Measurements from ENCODE around the gene DDB1. TPM values are rescaled to one million over a fixed set of nuclear protein-coding genes. Genes with fewer than 3 reads are reported as not detected.

DDB1 gene
- total RNA-seq, 2 donors from 2014 or later, result 118 to 133 TPM

DNA sequence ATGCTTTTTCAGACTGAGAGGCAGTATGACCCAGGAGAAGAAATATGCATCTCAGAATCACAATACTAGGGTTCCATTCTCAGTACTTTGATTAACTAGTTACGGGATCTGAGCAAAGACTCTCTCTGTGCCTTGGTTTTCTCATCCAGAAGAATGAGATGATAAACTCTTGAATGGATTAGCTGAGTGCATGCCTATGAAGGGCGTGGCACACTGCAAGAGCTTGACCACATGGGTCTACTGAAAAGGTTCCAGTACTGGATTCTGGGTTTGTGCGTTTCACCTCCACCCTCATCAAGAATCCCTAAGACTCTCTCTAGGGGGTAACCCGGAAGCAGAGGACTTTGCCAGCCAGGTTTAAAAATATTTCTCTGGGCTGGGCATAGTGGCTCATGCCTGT is 66.3 kb downstream of the DDB1 start:
- no peak overlapping the region for H3K4me3 ChIP-seq
- no peak for TF ChIP-seq CTCF (IDR thresholded peaks at IDR 0.05)
- H3K4me1 ChIP-seq, result no peaks in the 10 kb centered on the region

DNA sequence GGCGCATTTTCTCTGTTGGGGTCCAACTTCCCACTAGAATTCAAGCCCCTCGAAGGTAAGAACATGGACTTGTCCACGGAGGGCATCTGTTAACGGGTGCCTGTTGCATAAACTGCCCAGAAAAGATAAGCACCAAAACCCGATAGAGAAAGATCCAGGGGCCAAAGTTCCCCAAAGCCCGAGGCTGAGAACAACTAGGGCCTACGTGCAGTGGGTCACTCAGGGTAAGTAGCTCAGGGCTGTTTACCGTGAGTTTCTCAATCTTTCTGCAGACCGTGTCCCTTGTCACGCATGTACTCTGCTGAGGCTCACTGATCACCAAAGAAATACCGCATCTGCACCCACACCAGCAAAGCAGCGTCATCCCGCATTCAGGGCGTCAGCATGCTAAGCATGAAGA is 67.5 kb downstream of the DDB1 start:
- TF ChIP-seq CTCF (IDR thresholded peaks at IDR 0.05), result no peak
- no peaks in the 10 kb centered on the region for H3K36me3 ChIP-seq
- no peaks in the 10 kb centered on the region for H3K4me1 ChIP-seq
- no peak overlapping the region for H3K4me3 ChIP-seq
- H3K9me3 ChIP-seq, result no peaks in the 10 kb centered on the region
- H3K27ac ChIP-seq, result no peak overlapping the region
- DNase-seq (ENCODE audit: low spot score), result no peak
- no peaks in the 10 kb centered on the region for H3K27me3 ChIP-seq

More for the DNA sequence above, 66.3 kb downstream of the DDB1 start:
- no peaks in the 10 kb centered on the region for H3K27me3 ChIP-seq
- no peaks in the 10 kb centered on the region for H3K36me3 ChIP-seq
- no peak for DNase-seq (ENCODE audit: low spot score)
- no peak overlapping the region for H3K27ac ChIP-seq
- H3K9me3 ChIP-seq, result no peaks in the 10 kb centered on the region

DNA sequence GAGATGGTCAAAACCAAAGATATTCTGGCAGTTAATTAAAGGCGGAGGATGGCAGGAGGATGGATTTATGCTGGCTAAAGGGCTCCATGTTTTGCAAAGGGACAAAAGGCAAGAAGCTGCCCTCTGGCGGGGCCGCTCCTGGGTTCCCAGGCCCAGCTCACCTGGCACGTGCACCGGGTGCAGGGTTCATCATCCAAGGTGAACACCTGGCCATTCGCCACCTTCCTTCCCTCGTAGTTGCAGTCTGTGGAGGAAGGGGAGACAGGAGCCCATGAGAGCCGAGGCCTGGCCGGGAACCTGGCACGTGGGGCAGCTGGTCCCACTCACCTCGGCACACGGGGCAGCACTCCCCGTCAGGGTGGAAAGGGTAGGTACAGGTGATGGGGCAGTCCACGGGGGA is 68.1 kb downstream of the DDB1 start:
- Histone ChIP-seq H3K9me3 (no peaks in the 10 kb centered on the region), H3K27ac (no peak overlapping the region), H3K4me3 (no peak overlapping the region), H3K36me3 (no peaks in the 10 kb centered on the region), H3K4me1 (no peaks in the 10 kb centered on the region), H3K27me3 (no peaks in the 10 kb centered on the region)
- no peak for DNase-seq (ENCODE audit: low spot score)
- TF ChIP-seq CTCF (IDR thresholded peaks at IDR 0.05), result no peak

DNA sequence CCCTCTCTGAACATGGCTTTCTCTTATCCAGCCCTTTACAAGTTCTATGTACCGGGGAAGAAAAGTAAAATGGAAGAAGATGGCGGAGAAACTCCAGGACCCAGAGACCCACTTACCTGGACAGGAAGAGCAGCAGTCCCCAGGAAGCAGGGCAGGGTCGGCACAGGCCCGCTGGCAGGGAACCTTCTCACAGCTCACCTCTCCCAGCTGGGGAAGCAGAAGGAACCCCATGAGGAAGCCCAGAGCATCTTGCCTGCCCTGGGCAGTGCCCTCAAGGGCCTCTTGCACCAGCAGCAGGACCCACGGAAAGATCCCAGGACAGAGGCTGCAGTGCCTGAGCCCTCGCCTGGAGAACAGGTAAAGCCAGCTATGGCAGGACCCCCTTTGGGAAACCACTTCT is 68.5 kb downstream of the DDB1 start:
- no peak for DNase-seq (ENCODE audit: low spot score)
- no peak for TF ChIP-seq CTCF (IDR thresholded peaks at IDR 0.05)
- H3K4me3 ChIP-seq, result no peak overlapping the region
- no peak overlapping the region for H3K27ac ChIP-seq
- no peaks in the 10 kb centered on the region for H3K4me1 ChIP-seq
- H3K27me3 ChIP-seq, result no peaks in the 10 kb centered on the region
- no peaks in the 10 kb centered on the region for H3K9me3 ChIP-seq
- H3K36me3 ChIP-seq, result no peaks in the 10 kb centered on the region

- no peak for DNase-seq (ENCODE audit: low spot score)
These were observed 73.5 kb downstream of the DDB1 start for GRCh38 chr11:61259363-61259762.

More at GRCh38 chr11:61259363-61259762, 73.5 kb downstream of the DDB1 start:
- no peak overlapping the region for H3K27ac ChIP-seq
- no peaks in the 10 kb centered on the region for H3K36me3 ChIP-seq
- H3K4me1 ChIP-seq, result no peaks in the 10 kb centered on the region
- TF ChIP-seq CTCF (IDR thresholded peaks at IDR 0.05), result no peak
- H3K9me3 ChIP-seq, result no peaks in the 10 kb centered on the region
- no peak overlapping the region for H3K4me3 ChIP-seq
- no peaks in the 10 kb centered on the region for H3K27me3 ChIP-seq
